ENCODE data around the gene MAPK8IP3. TPM values are rescaled to one million over a fixed set of nuclear protein-coding genes. Genes with fewer than 3 reads are reported as not detected.
A peak's percentile ranks its signal among the peaks of the same experiment; 100 is the strongest.

Gene MAPK8IP3
- total RNA-seq, 2 experiments from 2014 or later: 290 to 297 TPM

- H3K4me1 Mint-ChIP-seq (ENCODE audit: low read depth): peaks cover 16% of the 10 kb centered on the region
- POLR2A ChIA-PET: interaction anchor here (0.7 to 7.9 kb wide), 8 partner anchors 11 to 1075 kb away, joined by 3 to 163 read pairs (median 4); partner anchors contain the start of genes FAHD1, HAGH, JPT2 and MAPK8IP3
- no peaks in the 10 kb centered on the region for H3K27me3 Mint-ChIP-seq
- intact Hi-C loops (cut with DNase I, micrococcal nuclease): loop anchor here (5.0 to 10.0 kb wide), 6 partner anchors 57 to 418 kb away; partner anchors contain the start of genes FAHD1 (in 1 of the 2), GNPTG (in 1 of the 2), HAGH (in 1 of the 2) and JPT2 (in 1 of the 2)
- Histone ChIP-seq H3K27ac (ENCODE audit: low read depth in 1 of 2, low read length in 2 of 2) (peak overlapping the region; percentile 29 to 35), H3K36me3 (ENCODE audit: insufficient read depth, low read length) (peaks cover 29% of the 10 kb centered on the region), H3K4me1 (ENCODE audit: insufficient read depth, low read length) (peaks cover 42% of the 10 kb centered on the region), H3K9me3 (ENCODE audit: control insufficient read depth in 1 of 2, insufficient read depth in 1 of 2, low read length in 2 of 2) (no peaks in the 10 kb centered on the region), H3K27me3 (ENCODE audit: control insufficient read depth in 1 of 2, insufficient read depth in 2 of 2, low read length in 2 of 2) (no peaks in the 10 kb centered on the region), H3K4me3 (ENCODE audit: low read length) (peak overlapping the region; percentile 89)
- CTCF ChIA-PET: interaction anchor here (4.0 kb wide), 1 partner anchor 12 kb away, joined by 21 read pairs; the partner anchor contains the start of genes NUBP2 and SPSB3
- H3K4me3 Mint-ChIP-seq: peak overlapping the region; percentile 80
- no peaks in the 10 kb centered on the region for H3K9me3 Mint-ChIP-seq
- peaks cover 30% of the 10 kb centered on the region for H3K36me3 Mint-ChIP-seq (ENCODE audit: low read depth)
- ATAC-seq (ENCODE audit: poor library complexity) (peak; percentile 10), DNase-seq (peak in 12 of 14 experiments; percentile 20 to 82 (median 43))
- peak overlapping the region; percentile 62 for H3K27ac Mint-ChIP-seq
- no peak for TF ChIP-seq CTCF (IDR thresholded peaks at IDR 0.05)
These were observed 64.6 kb downstream of the MAPK8IP3 start for GRCh38 chr16:1770328-1771187.

- H3K9me3 Mint-ChIP-seq: no peaks in the 10 kb centered on the region
- H3K4me1 Mint-ChIP-seq (ENCODE audit: low read depth): peaks cover 16% of the 10 kb centered on the region
- peak within 1 kb of the TSS; percentile 89 for H3K4me3 ChIP-seq (ENCODE audit: low read length)
- H3K27ac ChIP-seq (ENCODE audit: low read depth in 1 of 2, low read length in 2 of 2): peak within 1 kb of the TSS; percentile 41 to 69
- ATAC-seq (ENCODE audit: poor library complexity) (peak; percentile 53), DNase-seq (peak; percentile 53 to 83 (median 75))
- no peaks in the 10 kb centered on the region for H3K27me3 Mint-ChIP-seq
- ChIA-PET CTCF (interaction anchor here (4.0 kb wide), 1 partner anchor 11 kb away, joined by 21 read pairs; the partner anchor contains the start of genes NUBP2 and SPSB3), POLR2A (interaction anchor here (0.7 to 7.9 kb wide), 9 partner anchors 10 to 1076 kb away, joined by 3 to 163 read pairs (median 4); partner anchors contain the start of genes FAHD1, HAGH, JPT2 and MAPK8IP3)
- TF ChIP-seq CTCF (IDR thresholded peaks at IDR 0.05): no peak
- H3K27me3 ChIP-seq (ENCODE audit: control insufficient read depth in 1 of 2, insufficient read depth in 2 of 2, low read length in 2 of 2): no peaks in the 10 kb centered on the region
- peaks cover 26% of the 10 kb centered on the region for H3K36me3 ChIP-seq (ENCODE audit: insufficient read depth, low read length)
- H3K4me1 ChIP-seq (ENCODE audit: insufficient read depth, low read length): peaks cover 42% of the 10 kb centered on the region
- H3K9me3 ChIP-seq (ENCODE audit: control insufficient read depth in 1 of 2, insufficient read depth in 1 of 2, low read length in 2 of 2): no peaks in the 10 kb centered on the region
- H3K27ac Mint-ChIP-seq: peak within 1 kb of the TSS; percentile 92
- peaks cover 31% of the 10 kb centered on the region for H3K36me3 Mint-ChIP-seq (ENCODE audit: low read depth)
- peak within 1 kb of the TSS; percentile 98 for H3K4me3 Mint-ChIP-seq
- intact Hi-C loops (cut with DNase I, micrococcal nuclease): loop anchor here (5.0 to 10.0 kb wide), 6 partner anchors 56 to 419 kb away; partner anchors contain the start of genes FAHD1 (in 1 of the 2), GNPTG (in 1 of the 2), HAGH (in 1 of the 2) and JPT2 (in 1 of the 2)
These were observed 65.3 kb downstream of the MAPK8IP3 start, which contains the start of gene NME3 for GRCh38 chr16:1771188-1771863. TSS of gene NME3 (minus strand) at chr16:1771543. CDS start at chr16:1771534, 9 bp downstream.
